Activated CD4-positive, alpha-beta T cell treated with anti-CD3 and anti-CD28 coated beads, Interleukin-2, amount 50 U/mL, for 24 hours (primary cell): ENCODE data around the gene NTM.
"Not testable (repeated sequence)": the region's sequence is repeated elsewhere in the genome, so short reads cannot be mapped to it uniquely, and the experiment has no call there.

Source experiments
- DNase-seq, 2 donors: peaks; one replicate each; pipeline ENCODE4 v3.0.0-alpha.2; 2020; ENCODE audit warnings: low read depth in 1 of 2, low spot score in 1 of 2

The NTM gene

DNA sequence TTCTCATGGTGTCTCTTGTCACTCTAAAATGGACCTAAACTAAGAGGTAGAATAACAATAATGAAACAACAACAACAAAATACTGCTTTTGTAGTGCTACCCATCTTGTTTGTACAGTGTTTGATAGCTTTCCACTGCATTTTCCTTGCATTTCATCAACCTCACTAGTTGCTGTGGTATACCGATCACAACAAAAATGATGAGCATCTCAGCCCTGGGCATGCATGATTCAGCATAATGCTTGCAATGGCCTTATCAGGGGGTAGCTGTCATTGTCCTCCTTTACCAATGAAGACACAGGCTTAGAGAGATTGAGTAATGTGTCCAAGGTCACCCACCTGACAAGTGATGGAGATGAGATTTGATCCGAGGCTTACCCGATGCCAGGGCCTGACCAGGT lies 682.5 kb downstream of the NTM start:
- DNase-seq = no peak

DNA sequence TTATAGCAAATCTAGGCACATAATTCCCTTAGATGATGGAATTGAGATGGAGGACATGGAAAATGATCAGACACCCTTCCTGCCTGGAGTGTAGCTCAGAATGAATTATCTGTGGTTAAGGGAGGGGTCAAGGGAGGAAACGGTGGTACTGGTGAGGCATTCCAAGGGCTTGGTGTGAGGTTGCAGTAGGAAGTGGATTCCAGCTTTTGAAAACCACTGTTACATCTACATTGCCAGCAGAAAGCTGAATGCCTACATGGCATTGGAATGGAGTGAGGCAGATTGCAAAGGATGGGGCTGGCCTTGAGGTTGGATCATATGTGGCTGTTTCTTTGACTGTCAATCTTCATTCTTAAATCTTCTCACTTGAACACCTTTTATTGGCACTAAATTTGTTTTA lies 684.4 kb downstream of the NTM start:
- no peak for DNase-seq

DNA sequence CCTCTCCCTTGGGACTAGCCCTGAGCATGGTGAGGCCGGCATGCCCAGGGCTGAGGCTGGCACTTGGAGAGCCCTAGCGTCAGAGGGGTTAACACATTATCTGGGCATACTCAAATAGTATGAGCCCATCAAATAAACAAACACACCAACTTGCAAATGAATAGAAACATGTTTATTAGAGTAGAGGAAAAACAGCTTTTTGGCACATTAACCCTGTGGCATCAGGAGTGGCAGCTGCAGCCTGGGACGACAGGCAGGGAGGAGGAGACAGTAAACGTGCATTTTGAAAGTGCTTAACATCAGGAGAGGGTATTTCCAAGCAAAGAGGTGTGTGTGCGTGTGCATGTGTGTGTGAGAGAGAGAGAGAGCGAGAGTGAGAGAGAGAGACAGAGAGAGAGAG lies 684.9 kb downstream of the NTM start:
- DNase-seq = no peak

DNA sequence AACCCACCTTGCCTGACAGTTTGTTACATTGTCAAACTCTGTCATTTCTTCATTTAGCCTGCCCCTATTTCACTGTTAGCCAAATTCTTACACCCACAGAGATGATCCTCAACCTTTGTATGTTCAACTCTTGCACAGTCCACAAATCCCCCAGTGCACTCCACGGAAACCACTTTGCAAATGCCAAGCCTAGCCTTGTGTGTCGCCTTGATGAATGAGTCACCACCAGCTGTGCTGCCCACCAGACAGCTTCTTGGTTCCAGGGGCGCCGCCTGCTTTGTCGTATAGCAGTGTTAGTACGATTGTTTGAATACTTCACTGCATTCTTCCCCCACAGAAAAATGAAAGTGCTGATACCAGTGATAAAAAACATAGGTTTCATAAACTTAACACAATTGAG lies 686.3 kb downstream of the NTM start:
- DNase-seq = no peak

DNA sequence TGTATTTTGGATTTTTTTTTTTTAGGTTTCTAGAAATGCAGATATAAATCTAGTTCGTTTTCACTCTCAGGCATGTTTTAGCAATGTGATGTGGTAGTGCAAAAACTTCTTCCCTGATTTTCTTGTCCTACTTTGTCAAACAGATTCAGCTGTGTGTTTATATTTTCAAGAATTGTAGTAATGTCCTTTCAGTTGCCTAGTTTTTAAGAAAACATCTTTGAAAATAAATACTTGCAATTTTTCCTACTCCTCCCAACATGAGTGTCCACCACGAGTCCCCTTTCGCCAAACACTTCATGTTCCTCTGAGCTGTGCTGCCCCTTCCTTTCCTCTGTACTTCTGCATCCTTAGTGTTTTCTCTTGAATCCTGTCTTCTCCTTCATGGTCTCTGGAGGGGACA lies 686.9 kb downstream of the NTM start:
- DNase-seq = no peak

DNA sequence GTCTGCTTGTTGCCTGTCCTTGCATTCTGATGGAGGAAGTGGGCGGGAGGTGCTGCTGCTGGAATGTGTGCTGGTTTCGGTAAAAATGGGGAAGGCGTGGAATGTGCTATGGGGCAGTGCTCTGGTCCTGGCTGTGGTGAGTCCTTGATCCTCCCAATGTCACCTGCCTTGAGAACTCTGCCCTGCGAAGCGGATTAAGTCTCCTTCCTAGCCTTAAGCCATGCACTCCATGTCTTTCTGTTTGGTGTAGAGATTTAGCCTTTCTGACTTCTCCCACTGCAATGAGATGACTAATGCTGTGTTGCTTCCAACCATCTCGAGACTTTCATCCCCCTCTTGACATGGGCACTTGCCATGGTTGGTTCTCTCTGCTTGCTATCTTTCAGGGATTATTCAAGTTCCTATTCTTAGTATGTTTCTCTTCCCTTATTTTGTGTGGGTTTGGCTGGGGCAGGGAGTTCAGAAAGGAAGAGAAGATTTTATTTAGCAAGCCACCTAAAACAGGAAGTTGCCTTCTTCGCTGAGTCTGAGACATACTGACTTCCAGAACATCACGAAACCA lies 687.9 kb downstream of the NTM start:
- no peak for DNase-seq

DNA sequence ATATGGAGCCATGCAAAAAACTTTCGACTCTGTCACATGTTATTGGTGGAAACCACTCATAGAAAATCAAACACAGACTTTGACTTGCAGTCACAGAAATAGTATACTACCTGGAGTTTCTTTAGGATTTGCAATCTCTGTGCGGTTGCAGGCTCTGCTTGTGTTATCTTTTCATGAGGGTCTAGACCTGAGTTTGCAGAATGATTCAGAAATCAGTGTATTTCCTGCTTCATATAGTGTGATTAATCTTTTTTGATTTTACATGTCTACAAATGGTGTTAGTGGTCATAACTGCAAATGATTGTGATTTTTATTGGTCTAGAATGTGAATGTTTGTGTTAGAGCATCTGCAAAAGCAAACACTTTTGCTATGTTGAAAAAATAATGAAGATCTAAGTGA lies 690.2 kb downstream of the NTM start:
- no peak for DNase-seq

DNA sequence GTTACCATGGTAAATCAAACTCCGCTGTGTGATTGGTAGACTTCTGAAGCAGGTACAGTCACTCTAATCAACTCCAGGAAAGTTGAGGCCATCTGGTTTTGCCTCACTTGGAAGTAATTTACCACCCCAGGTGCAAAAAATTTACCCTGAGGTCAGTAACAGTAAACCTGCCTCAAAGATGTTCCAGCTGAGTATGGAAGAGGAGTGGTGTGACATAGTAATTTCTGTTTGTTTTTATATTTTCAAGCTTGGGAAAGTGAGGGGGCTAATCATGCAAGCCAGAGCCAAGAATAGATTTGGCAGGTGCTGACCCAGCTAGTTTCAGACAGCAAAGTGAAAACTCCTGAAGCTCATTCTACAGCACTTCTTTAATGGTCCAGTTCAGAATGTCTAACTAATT lies 691.6 kb downstream of the NTM start:
- no peak for DNase-seq

DNA sequence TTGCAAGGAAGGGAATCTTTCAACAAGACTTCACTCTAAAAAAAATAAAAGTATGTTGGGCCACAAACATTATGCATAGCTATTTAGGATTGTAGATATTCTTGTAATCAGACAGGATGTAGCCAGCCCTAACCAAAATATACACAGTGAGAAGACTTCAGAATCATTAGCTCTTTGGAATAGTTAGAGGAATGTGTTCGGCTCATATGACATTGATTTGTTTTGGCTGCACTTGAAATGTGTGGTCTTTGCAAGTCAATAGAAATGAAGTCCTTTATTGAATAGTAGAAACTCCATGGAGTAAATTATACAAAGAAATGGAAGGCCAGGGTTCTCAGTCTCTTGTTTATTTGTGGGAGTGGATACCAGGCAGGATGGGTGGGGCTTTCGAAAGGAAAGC lies 692.1 kb downstream of the NTM start:
- DNase-seq = no peak

DNA sequence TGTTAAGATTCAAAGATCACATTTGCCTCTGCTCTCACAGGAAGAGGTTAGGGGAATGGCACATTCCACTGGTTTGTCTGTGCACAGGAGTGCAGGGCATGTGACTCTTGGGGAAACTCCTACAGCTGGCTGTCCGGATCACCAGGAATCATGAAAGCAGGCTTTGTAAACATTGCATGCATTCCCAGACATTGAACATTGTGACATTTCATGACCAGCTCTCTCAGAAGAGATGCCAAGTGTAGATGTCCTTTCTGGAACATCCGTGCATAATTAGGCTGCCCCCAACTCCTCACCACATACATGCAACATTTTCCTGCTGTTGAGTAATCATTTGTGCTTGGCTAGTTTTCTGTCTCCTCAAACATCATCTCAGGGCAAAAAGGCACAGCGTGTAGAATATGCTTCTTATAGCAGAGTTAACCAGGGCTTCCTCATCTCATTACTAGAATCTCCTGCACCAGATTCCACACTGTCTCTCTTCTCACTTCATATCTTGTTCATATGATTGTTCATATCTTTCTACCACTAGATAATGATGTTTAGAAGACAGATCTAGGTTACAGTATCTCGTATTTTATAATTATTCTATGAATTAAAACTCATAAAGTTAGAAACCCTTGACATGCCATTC lies 694.7 kb downstream of the NTM start:
- no peak for DNase-seq

DNA sequence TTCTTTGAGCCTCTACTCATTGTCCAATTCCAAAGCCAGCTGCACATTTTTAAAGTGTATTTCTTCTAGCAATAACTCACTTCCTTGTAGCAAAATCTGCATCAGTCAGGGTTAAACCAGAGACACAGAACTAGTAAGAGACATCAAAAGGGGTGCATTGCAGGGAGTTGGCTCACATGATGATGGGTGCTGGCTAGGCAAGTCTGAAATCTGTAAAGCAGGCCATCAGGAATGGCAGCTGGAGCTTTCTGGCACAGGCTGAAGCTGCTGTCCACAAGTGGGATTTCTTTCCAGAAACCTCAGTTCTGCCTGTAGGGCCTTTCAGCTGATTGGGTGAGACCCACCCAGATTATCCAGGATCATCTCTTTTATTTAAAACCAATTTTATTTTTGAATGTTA lies 698.1 kb downstream of the NTM start:
- no peak for DNase-seq

DNA sequence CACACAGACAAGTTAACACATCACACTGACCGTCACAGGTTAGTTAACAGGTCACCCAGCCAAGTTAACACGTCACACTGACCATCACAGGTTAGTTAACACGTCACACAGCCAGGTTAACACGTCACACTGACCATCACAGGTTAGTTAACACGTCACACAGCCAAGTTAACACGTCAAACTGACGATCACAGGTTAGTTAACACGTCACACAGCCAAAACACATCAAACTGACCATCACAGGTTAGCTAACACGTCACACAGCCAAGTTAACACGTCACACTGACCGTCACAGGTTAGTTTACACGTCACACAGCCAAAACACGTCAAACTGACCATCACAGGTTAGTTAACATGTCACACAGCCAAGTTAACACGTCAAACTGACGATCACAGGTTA lies 699.2 kb downstream of the NTM start:
- DNase-seq = not testable (repeated sequence)

DNA sequence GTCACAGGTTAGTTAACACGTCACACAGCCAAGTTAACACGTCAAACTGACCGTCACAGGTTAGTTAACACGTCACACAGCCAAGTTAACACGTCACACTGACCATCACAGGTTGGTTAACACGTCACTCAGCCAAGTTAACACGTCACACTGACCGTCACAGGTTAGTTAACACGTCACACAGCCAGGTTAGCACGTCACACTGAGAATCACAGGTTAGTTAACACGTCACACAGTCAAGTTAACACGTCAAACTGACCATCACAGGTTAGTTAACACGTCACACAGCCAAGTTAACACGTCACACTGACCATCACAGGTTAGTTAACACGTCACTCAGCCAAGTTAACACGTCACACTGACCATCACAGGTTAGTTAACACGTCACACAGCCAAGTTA lies 700.5 kb downstream of the NTM start:
- DNase-seq = not testable (repeated sequence)

DNA sequence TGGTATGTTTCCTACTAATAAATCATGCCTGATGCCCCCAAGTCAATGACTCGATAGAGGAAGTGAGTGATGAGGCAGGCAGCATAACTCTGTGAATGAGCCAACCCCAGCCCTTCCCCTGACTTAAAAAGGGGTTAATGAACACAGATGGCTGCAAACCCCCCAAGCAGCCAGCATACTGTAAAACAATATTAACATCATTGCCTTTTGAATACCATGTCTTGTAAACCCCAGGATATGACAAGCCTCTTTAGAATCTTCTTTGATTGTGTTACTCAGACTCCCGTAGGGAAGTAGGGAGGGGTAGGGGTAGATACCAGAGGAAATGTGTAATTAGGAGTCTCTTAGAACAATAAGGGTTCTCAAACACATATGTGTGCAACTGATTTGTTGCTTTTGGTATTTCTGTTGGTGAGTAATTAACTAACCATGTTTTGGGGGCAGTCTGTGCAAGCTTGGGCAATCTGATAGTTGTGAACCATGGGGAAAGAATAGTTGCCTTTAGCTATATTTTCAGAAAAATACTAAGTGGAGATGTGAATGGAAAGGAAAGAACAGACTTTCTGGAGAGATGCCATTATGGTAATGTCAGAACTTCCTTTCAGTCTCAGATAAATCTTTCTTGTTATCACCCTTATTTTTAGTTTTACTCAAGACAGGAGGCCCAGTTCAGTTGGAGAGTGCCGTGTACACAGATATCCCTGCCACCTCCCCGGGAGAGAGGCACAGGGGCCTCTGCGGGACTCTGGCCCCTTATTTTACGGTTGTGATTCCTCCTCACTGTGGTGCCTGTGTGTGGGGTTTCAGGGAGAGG lies 701.8 kb downstream of the NTM start:
- DNase-seq = no peak

DNA sequence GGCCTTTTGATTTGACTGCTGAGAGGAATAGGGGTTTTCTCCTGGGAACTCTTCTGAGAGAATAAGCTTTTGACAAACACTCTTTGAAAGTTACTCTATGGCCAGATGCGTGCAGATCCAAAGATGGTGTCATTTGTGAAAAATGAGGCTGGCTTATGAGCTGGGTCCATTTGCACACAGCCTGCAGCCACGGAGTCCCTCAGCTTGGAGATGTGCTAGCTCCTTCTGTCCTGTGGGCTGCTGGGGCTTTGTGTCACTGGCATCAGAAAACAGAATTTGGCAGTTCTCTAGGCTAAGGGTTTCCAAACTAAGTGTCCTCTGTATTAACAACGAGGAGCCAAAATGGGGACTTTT lies 702.4 kb downstream of the NTM start:
- DNase-seq = no peak

DNA sequence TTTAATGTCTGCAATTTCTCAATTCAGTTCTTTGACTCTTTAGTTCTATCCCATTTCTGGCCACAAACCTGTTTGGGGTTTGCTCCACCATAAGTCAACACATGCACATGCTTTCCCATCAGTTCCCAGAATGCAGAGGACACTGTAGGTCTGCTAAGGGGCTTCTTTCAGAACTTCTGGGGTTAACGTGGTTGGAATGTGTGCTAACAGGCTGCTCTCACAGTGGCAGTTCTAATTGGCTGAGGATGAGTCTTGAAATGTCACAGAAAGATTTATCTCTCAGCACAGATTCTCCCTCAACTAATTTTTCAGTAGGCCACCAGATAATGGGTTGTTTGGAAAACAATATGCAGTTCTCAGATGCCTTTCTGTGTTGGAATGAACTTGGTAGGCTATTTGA lies 703.4 kb downstream of the NTM start:
- no peak for DNase-seq

DNA sequence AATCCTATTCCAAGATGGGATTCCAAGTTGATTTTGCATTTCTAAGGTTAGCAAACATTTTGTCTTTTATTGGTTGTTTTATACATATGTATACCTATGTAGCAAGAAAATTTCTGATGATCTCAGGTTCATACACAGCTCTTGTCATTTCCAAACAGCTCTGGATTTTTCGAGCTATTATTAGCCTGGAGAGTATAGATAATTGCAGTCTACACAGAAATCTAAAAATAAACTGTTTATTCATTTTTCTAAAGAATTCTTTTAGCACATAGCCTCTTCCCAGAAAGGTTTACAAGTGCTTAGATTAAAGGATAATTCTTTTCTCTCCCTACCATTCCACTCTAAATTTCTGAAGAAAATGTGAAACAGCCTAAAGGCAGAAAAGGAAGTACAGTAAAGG lies 705.0 kb downstream of the NTM start:
- DNase-seq = no peak

DNA sequence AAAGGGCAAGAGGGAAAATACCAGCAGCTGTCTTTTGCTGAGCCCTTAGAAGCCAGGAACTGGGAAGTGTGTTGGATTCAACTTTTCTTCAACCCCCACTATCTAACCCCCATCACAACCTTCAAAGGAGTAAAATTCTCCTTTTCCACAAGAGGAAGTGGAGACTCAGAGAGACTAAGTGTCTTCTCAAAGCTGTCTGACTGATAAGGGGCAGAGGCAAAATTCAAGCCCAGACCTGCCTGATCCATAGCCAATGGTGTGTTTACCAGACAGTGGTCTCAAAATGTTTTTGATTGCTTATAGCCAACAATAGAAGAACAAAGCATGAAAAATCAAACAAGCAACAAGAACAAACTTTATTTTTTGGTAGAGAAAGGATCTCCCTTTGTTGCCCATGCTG lies 707.0 kb downstream of the NTM start:
- DNase-seq = no peak

DNA sequence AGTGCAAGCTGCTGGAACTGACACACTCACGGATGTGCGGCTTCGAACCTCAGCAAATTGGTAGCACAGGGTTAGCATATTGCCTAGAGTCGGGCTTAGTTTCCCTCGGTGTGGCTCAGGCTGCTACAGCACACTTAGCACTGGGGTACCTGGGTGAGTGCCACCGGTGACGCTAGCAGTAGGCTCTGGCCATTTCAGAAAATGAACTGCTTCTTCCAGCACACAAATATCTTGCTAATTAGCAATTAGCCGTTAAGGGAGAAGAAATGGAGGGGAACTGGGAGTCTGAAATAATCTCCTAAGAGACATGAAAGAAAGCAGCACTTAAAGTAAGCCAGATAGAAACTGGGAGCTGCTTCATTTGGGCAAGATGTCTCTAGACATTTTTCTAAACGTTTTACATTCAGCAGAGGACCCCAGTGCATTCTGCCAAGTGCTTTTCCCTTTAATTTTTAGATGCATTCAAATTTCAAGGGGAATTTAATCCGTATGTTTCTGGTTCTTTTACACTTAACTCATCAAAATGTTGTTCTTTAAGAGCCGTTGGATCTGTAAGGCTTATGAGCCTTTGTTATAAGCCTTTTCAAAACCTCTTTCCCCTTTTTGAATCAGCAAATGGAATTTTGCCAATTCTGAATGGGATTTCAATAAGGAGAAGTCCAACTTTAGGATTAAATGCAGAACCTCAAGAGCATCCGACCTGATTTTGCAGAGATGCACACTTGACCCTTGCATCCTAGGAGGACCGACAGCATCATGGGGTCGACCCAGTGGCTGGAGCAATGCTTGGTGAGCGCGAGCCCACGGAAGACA lies 708.1 kb downstream of the NTM start:
- no peak for DNase-seq

DNA sequence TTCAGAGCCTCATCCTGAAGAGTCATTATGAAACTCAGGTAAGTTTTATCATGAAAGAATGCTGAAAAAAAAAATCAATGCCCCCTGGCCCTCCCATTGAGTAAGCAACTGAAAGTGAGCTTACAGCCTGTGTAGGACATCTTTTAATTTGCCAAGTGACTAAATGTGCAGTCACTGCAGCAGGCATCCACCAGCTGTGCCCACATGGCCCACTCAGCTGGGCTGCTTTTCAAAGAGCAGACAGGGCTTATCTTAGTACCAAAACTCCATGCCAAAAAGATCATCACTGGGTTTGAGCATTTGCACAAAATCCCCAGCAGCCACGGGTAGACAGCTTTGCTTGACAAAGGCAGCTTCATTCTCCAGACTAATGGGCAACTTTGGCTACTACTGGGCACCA lies 709.7 kb downstream of the NTM start:
- DNase-seq = no peak

DNA sequence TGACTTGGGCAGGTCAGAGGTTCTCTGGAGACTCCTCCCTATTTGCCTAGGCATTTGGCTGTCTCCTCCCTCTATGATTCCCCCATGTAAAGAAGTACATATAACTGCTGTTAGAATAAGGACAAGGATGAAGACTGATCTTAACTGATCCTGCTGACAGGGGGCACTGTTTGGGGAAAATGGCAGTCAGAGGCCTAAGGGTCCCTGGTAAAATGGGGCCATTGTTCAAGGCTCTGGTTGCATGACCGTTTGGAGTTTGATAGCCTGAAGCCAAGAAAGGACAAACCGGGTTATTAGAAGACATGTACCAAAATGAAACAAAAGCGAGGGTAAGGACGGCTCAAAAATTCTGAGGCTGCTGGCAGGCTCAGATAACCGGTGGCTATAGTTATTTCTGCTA lies 712.2 kb downstream of the NTM start:
- no peak for DNase-seq

DNA sequence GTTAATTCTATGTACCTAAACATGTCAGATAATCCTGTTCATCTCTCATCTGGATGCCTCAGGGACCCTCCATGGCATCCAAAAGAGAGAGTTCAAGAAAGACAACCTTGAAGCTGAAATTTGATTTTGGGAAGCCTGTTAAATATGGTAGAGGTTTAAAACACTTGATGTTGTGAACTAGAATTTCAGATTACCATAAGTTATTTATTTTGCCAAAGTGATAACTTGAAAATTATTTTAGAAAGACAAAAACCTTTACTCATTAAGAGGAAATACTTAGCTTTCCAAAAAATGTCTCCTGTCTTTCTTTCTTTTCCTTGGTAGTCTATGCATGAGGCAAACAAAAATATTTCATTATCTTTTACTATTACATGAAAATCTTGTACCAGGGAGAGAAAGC lies 714.0 kb downstream of the NTM start:
- DNase-seq = no peak
